GM12874 (cell line): ENCODE data around the gene RAB8A.

Source experiments
- TF ChIP-seq, protein P1 (sequence below): IDR thresholded peaks from 2 replicates; pipeline ENCODE4 v1.5.1; 2011; ENCODE audit warnings: low read depth, mild to moderate bottlenecking, control low read depth, low read length, moderate library complexity; ENCODE audit not compliant: insufficient read depth

The RAB8A gene

DNA sequence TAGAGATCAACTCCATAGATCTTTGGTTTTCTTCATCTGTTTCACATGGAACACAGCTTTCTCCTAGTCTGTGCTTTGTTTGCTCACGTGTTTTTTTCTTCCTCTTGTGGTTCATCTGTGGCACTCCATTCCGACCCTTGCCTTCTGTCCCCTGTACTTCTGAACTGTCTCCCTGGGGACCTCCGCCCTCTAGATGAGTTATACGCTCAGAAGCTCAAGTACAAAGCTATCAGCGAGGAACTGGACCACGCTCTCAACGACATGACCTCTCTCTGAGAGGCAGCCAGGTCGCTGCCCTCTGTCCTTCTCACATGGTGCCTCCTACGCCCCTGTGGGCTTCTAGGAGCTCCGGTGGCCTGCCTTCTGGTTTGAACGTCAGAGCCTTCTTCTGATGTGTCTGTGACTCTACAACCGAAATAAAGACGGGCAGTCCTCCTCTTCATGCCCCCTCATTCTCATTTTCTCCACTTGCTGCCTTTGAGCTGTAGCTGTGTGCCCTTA lies 16.6 kb upstream of the RAB8A start:
- TF ChIP-seq, protein P1, sequence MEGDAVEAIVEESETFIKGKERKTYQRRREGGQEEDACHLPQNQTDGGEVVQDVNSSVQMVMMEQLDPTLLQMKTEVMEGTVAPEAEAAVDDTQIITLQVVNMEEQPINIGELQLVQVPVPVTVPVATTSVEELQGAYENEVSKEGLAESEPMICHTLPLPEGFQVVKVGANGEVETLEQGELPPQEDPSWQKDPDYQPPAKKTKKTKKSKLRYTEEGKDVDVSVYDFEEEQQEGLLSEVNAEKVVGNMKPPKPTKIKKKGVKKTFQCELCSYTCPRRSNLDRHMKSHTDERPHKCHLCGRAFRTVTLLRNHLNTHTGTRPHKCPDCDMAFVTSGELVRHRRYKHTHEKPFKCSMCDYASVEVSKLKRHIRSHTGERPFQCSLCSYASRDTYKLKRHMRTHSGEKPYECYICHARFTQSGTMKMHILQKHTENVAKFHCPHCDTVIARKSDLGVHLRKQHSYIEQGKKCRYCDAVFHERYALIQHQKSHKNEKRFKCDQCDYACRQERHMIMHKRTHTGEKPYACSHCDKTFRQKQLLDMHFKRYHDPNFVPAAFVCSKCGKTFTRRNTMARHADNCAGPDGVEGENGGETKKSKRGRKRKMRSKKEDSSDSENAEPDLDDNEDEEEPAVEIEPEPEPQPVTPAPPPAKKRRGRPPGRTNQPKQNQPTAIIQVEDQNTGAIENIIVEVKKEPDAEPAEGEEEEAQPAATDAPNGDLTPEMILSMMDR = no peak

GRCh38 chr19:16096280-16096855 lies 15.3 kb upstream of the RAB8A start:
- TF ChIP-seq, protein P1 = no peak

DNA sequence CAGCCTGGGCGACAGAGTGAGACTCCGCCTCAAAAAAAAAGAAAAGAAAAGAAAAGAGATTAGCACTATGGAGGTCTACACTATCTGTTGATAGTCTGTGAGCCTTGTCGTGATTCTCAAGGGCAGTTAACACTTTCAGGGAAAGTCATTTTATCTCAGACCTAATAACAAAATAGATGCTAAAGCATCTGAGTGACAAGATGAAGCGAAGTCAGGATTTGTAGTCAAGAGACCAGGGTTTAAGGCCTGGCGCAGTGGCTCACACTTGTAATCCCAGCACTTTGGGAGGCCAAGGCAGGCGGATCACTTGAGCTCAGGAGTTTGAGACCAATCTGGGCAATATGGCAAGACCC lies 13.3 kb upstream of the RAB8A start:
- TF ChIP-seq, protein P1 = no peak

DNA sequence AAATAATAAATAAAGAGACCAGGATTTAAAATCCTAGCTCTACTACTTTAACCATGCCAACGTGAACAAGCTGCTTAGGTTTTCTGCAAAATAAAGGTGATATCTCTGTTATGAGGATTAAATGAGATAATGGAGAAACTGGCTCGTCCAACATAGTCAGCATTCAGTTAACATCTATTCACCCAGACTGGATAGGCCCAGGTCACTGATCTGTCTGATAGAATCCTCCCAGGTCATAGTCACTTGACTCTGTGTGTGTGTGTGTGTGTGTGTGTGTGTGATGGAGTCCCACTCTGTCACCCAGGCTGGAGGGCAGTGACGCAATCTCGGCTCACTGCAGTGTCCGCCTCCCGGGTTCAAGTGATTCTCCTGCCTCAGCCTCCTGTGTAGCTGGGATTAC lies 12.9 kb upstream of the RAB8A start:
- TF ChIP-seq, protein P1 = no peak

GRCh38 chr19:16100524-16100923 lies 11.2 kb upstream of the RAB8A start:
- TF ChIP-seq, protein P1 = no peak

DNA sequence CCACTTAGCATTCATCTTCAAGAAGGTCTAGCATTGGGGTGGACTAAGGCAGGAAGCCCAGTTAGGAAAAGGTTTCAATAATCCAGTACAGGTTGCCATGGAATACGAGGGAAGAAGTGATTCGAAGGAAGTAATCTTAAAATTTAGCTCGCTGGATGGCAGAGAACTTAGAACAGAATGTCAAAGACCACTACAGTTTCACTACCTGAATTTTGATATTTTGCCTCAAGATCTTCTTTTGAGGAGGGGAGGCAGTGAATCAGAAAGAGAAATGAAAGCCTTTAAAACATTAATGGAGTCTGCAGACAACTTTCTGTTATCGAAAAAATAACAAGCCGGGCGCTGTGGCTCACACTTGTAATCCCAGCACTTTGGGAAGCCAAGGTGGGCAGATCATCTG lies 7.0 kb upstream of the RAB8A start:
- TF ChIP-seq, protein P1 = no peak

GRCh38 chr19:16106121-16106520 lies 5.6 kb upstream of the RAB8A start:
- TF ChIP-seq, protein P1 = no peak
